SU-DHL-6 (cell line): ENCODE measurements around the gene IFNL3.

Experiments used
- H2AFZ ChIP-seq: fragments of 200-600 bp; sonication (generic); 2 replicates; pipeline ENCODE4 v1.6.1; 2014; ENCODE audit warnings: low read depth, mild to moderate bottlenecking, moderate library complexity, mixed read lengths, antibody characterized with exemption, low read length; ENCODE audit not compliant: severe bottlenecking
- H3F3A ChIP-seq: fragments of 200-600 bp; shearing (Covaris generic); 2 replicates; pipeline ENCODE4 v1.6.0; 2016; ENCODE audit warnings: antibody characterized with exemption, mild to moderate bottlenecking; ENCODE audit not compliant: insufficient read depth
- H3K27ac ChIP-seq: fragments of 200-600 bp; sonication (generic); 2 replicates; pipeline ENCODE4 v1.5.1; 2016; ENCODE audit warnings: low read depth, mild to moderate bottlenecking, low read length, moderate library complexity, mixed read lengths
- H3K27me3 ChIP-seq: fragments of 200-600 bp; sonication (generic), shearing (Covaris generic); 2 replicates; pipeline ENCODE4 v1.6.0; 2014; ENCODE audit warnings: mild to moderate bottlenecking, low read length
- H3K36me3 ChIP-seq: fragments of 200-600 bp; sonication (generic); 2 replicates; pipeline ENCODE4 v1.6.1; 2014; ENCODE audit warnings: mild to moderate bottlenecking, low read length, mixed read lengths
- H3K4me2 ChIP-seq: fragments of 300-600, 200-600 bp; shearing (Covaris generic), sonication (generic); 2 replicates; pipeline ENCODE4 v1.6.0; 2014; ENCODE audit warnings: low read length, low read depth, mild to moderate bottlenecking; ENCODE audit not compliant: poor library complexity, severe bottlenecking
- H3K4me3 ChIP-seq: fragments of 200-600 bp; sonication (generic); 2 replicates; pipeline ENCODE4 v1.5.1; 2014; ENCODE audit warnings: antibody characterized with exemption, low read length, mild to moderate bottlenecking, mixed read lengths; ENCODE audit not compliant: insufficient read depth, poor library complexity, severe bottlenecking
- H3K79me2 ChIP-seq: fragments of 200-600 bp; sonication (generic); 2 replicates; pipeline ENCODE4 v1.6.1; 2014; ENCODE audit warnings: mild to moderate bottlenecking, low read length, moderate library complexity; ENCODE audit not compliant: insufficient read depth
- H3K9ac ChIP-seq: fragments of 200-600 bp; sonication (generic); 2 replicates; pipeline ENCODE4 v1.7.0; 2014; ENCODE audit warnings: mild to moderate bottlenecking, low read length
- H3K9me2 ChIP-seq: fragments of 200-600 bp; sonication (generic); replicated peaks from 2 replicates; pipeline ENCODE4 v1.6.1; 2014; ENCODE audit warnings: low read length; ENCODE audit not compliant: insufficient read depth
- H3K9me3 ChIP-seq: fragments of 200-600 bp; sonication (generic); 2 replicates; pipeline ENCODE4 v1.6.1; 2014; ENCODE audit warnings: low read length, mixed read lengths; ENCODE audit not compliant: insufficient read depth
- H4K20me1 ChIP-seq: fragments of 200-600 bp; sonication (generic); 2 replicates; pipeline ENCODE4 v1.6.1; 2014; ENCODE audit warnings: low read depth, mild to moderate bottlenecking, antibody characterized with exemption, low read length, moderate library complexity, mixed read lengths
- CTCF ChIP-seq: fragments of 200-600 bp; sonication (generic); IDR thresholded peaks from one replicate; pipeline ENCODE4 v1.5.1; 2017; ENCODE audit warnings: antibody characterized with exemption, mild to moderate bottlenecking, low read length, moderate library complexity; ENCODE audit not compliant: insufficient read depth, poor library complexity, severe bottlenecking
- EZH2phosphoT487 ChIP-seq: fragments of 200-600 bp; sonication (generic), shearing (Covaris generic); conservative IDR thresholded peaks from 2 replicates; pipeline ENCODE4 v1.6.1; 2018; ENCODE audit warnings: mild to moderate bottlenecking, antibody characterized with exemption, low read length, moderate library complexity, mixed read lengths

The IFNL3 gene

DNA sequence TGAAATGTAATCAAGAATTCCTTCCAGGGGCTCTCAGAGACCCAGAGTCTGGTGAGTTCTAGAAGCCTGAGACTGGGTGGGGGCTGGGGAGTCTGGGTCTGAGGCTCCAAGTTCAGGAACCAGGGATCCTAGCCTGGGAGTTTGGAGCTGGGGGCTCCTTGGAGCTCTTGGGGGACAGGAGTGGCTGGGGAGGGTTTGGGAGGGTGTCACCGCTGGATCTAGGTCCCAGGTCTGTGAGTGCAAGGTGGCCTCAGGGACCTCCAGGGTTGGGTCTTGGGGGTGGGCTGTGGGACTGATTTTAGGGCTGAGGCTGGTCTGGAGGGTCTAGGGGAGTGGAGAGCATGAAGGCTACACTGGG is 41.8 kb downstream of the IFNL3 start:
- H3F3A ChIP-seq, result no peaks in the 10 kb centered on the region
- no peak overlapping the region for H3K27ac ChIP-seq
- no peaks in the 10 kb centered on the region for H3K27me3 ChIP-seq
- TF ChIP-seq EZH2phosphoT487, result no peak
- no peak for TF ChIP-seq CTCF
- no peaks in the 10 kb centered on the region for H3K9me3 ChIP-seq
- no peaks in the 10 kb centered on the region for H3K36me3 ChIP-seq
- no peak overlapping the region for H3K4me2 ChIP-seq
- H3K4me3 ChIP-seq, result no peak overlapping the region
- no peaks in the 10 kb centered on the region for H4K20me1 ChIP-seq
- H2AFZ ChIP-seq, result no peak overlapping the region
- no peaks in the 10 kb centered on the region for H3K9me2 ChIP-seq
- H3K9ac ChIP-seq, result no peak overlapping the region
- H3K79me2 ChIP-seq, result no peaks in the 10 kb centered on the region

DNA sequence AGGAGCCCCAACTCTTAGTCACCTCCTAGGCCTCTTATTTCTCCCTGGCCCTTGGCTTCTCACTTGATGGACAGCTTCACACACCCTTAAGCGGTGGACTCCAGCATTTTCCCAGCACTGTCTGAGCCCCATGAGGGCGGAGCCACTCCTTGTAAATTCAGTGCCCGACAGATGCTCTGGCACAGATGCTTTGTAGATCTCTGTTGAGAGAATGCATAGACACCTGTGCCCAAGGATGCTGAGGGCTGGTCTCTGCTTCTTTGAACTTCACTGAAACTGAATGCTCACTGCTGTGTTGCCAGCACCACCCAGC is 44.0 kb downstream of the IFNL3 start:
- H2AFZ ChIP-seq, result no peak overlapping the region
- TF ChIP-seq EZH2phosphoT487 (no peak), CTCF (no peak)
- H3K9me3 ChIP-seq, result no peaks in the 10 kb centered on the region
- no peaks in the 10 kb centered on the region for H3K79me2 ChIP-seq
- no peak overlapping the region for H3K9ac ChIP-seq
- H4K20me1 ChIP-seq, result no peaks in the 10 kb centered on the region
- H3K4me3 ChIP-seq, result no peak overlapping the region
- no peak overlapping the region for H3K27ac ChIP-seq
- H3K4me2 ChIP-seq, result no peak overlapping the region
- no peaks in the 10 kb centered on the region for H3K9me2 ChIP-seq
- no peaks in the 10 kb centered on the region for H3K27me3 ChIP-seq
- no peaks in the 10 kb centered on the region for H3K36me3 ChIP-seq
- H3F3A ChIP-seq, result no peaks in the 10 kb centered on the region

DNA sequence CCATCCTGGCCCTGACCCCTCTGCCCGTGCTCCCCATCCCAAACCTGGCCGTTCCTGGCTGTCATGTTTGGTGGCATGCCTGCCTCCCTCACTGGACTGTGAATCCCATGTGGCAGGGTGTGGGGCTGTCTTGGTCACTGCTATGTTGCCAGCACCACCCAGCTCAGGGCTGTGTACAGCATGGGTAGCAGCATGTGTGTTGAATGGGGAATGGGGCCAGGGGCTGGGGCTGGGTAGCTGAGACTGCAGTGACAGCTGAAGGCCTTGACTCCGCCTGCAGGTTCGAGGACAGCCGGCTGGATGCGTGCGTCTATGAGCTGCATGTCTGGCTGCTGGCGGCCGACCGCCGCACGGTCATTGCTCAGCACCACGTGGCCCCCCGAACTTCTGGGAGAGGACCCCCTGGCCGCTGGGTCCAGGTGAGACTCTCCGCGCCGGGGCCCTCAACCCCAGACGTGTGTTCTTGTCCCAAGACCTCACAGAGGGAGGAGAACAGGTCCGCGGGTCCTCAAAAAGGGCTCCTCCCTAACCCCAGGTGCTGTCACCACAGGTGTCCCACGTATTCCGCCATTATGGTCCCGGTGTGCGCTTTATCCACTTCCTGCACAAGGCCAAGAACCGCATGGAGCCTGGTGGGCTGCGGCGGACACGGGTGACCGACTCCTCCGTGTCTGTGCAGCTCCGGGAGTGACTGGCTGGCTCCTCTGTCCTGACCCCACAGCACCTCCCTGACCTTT is 44.6 kb downstream of the IFNL3 start:
- no peaks in the 10 kb centered on the region for H4K20me1 ChIP-seq
- no peaks in the 10 kb centered on the region for H3K9me3 ChIP-seq
- no peak overlapping the region for H3K4me3 ChIP-seq
- H3K4me2 ChIP-seq, result no peak overlapping the region
- H3K27ac ChIP-seq, result no peak overlapping the region
- no peaks in the 10 kb centered on the region for H3K36me3 ChIP-seq
- H3K79me2 ChIP-seq, result no peaks in the 10 kb centered on the region
- no peaks in the 10 kb centered on the region for H3F3A ChIP-seq
- no peaks in the 10 kb centered on the region for H3K9me2 ChIP-seq
- TF ChIP-seq CTCF, result no peak
- TF ChIP-seq EZH2phosphoT487, result no peak
- no peak overlapping the region for H3K9ac ChIP-seq
- H3K27me3 ChIP-seq, result no peaks in the 10 kb centered on the region
- H2AFZ ChIP-seq, result no peak overlapping the region
